ENCODE results near the gene TTLL9.

Gene TTLL9

DNA sequence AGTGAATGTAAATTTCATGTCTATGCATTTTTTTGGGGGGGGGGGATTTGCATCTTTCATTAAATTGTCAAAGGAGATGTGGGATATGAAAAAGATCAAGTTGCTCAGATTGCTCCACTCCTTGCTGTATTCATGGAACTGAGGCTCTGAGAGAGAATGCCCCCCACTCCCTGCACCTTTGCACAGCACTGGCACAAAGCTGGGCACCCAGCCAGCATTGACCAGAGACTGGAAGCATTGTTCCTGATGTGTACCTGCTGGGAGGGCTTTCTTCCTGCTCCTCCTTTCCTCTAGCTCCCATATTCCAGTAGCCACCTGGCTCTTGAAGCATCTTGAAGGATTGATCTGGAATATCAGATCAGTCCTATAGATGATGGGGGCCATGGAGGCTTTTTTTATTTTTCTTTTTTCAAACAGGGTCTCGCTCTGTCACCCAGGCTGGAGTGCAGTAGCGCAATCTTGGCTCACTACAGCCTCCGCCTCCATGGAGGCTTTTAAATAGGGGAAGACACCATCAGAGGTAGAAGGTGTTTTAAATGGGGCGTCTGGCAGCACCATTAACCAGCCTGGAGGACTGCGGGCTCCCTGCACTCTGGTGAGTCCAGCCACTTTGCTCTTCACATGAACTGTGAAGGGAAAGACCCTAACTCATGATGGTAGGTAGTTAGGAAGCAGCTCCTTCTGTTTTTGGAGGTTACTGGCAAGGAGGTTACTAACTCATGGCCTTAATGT, 11.0 kb upstream of the TTLL9 start:
- no peak for DNase-seq

DNA sequence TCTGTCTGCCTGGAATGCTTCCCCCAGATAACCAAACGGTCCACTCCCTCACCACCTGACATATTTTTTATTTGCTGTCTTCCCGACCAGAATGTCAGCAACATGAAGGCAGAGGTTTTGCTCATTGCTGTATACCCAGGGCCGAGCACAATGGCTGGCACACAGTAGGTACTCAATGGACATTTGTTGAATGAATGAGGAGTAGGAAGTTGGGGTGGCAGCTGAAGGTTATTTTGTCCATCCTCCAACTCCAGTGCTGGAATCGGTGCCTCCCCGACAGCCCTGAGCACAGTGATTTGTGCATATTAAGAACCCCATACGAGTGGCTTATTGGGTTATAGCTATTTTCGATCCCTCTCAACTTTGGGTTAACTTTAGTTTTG, 10.4 kb upstream of the TTLL9 start:
- DNase-seq, result no peak

DNA sequence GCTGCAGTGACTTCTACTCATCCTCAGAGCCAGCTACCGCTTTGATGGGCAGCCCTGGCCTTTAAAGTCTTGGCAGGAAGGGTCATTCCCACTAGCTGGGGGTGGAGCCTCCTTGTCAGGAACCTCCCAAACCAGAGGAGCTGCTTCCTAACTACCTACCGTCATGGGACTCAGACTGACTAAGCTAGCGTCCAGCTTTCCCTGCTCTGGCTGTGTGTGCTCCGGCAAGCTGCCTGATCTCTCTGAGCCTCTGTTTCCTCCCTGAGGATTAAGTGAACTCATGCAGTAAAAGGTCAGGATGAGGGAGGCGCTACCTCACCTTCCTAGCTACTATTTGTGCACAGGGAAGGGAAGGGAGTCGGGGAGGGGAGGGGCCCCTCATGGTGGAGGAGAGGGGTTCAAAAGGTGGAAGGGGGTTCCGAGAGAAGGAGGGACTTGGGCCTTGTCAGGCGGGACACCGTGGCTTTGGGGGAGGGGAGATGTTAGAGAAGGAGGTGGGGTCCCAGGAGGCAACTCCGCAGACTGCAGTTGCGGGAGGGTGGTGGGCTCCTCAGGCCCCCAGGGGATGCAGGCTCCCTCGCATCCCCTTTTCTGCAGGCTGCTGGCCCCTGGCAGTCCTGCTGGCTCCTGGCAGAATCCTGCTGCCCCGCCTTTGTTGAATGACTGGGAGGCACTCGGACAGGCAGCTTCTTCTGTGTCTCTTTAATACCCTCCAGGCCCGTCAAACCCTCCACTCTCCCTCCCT, 9.9 kb upstream of the TTLL9 start:
- no peak for DNase-seq

DNA sequence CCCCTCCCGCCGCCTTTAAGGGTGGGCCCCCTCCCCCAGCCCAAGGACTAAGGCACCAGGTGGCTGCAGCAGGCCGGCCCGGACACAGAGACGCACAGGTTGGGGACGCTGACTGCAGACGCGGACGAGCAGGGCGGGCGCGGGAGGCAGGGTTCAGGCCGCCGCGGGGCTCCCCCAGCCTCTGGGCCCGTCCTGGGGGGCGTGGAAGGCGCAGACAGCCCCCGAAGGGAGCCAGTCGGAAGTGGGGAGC, 9.4 kb upstream of the TTLL9 start:
- no peak for DNase-seq

DNA sequence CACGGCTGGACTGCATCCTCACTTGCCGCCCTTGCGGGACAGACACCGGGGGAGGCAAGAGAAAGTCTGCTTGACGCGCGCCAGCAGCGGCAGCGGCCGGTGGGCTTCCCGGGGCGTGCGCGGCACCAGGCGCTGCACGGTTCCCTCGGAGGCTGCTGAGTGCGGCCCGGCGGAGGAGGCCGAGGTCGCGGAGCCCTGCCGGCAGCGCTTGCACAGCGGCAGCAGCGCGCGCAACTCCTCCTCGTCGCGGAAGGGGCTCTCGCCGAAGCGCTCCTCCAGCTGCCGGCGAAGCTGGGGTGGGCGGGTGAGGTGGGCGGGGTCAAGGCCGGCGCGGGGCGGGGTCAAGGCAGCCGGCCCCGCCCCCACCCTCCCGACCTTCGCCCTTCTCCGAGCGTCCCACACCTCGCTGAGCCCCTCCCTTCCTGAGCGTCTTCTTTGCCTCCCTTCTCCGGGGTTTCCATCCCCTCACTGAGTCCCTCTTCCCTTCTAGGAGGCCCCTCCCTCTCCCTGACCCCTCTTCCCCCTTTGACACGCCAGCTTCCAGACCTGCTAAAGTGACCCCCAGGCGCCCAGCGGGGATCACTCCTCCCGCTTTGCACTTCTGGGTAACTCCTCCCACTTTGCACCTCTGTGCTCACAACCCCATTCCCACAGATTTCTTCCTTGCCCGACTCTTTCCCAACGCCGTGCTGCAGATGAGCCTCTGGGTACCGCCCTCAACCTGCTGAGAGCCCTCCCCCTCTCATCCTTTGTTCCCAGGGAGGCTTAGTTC, 8.9 kb upstream of the TTLL9 start:
- no peak for DNase-seq

DNA sequence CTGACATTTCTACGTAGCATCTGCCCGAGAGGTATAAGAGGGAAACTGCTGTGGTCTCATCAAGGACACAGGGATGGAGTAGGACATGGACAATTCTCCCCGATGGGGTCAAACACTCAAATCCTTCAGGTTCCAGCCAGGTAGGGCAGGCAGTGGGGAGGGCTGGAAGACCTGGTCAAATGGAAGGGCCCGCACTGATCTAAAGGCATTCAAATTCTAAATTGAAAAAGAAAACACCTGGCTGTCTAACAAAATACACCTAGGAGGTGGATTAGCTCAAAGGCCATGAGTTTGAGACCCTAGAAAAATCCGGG, 8.3 kb upstream of the TTLL9 start:
- DNase-seq, result no peak

DNA sequence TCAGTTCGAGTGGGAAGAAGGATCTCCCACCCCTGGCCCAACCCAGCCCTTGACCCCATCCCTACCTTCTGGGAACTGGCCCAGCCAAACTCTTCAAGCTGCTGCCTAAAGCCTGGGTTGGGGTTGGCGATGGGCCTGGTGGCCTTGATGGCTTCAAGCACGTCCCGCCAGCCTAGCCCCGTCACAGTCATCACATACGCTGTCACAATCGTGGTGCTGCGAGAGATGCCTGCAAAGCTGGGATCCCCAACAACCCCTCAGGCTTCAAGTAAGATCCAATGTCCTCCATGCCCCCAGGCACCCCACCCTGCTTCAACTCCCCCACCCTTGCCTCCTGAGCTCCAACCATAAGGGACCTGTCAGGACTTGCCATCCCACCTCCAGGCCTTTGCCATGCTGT, 7.9 kb upstream of the TTLL9 start:
- no peak for DNase-seq

DNA sequence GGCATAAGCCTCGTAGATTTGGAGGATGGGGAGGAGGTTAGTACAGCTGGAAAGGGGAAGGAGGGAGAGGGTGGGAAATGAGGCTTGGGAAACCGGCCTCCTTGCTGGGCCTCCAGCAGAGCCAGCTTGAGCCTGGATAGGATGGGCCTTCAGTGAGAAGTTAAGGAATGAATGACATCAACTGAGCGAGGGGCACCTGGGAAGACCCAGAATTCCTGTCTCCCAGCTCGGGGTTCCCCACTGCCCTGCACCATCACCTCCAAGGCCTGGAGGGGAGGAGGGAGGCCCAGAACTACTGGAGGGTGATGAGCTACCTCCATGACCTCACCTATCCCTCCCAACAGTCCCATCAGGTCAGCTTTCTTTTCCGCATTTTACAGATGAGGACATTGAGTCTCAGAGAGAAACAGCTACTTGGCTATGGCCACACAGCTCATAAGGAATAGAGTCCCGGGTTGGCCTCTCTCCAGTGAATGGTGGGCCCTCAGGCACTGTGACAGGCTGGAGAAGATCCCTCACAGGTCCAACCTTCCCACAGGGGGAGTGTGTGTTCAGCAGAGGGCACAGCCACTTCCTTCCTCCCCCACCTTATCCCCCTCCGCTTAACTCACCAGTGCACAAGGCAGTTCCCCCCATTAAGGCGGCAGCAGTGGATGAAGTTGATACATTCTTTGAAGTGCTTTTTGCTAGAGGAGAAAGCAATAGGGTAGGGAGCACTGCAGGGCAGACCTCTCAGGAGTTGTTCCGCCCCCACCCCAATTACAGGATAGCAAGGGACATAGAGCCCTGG, 6.9 kb upstream of the TTLL9 start:
- no peak for DNase-seq

DNA sequence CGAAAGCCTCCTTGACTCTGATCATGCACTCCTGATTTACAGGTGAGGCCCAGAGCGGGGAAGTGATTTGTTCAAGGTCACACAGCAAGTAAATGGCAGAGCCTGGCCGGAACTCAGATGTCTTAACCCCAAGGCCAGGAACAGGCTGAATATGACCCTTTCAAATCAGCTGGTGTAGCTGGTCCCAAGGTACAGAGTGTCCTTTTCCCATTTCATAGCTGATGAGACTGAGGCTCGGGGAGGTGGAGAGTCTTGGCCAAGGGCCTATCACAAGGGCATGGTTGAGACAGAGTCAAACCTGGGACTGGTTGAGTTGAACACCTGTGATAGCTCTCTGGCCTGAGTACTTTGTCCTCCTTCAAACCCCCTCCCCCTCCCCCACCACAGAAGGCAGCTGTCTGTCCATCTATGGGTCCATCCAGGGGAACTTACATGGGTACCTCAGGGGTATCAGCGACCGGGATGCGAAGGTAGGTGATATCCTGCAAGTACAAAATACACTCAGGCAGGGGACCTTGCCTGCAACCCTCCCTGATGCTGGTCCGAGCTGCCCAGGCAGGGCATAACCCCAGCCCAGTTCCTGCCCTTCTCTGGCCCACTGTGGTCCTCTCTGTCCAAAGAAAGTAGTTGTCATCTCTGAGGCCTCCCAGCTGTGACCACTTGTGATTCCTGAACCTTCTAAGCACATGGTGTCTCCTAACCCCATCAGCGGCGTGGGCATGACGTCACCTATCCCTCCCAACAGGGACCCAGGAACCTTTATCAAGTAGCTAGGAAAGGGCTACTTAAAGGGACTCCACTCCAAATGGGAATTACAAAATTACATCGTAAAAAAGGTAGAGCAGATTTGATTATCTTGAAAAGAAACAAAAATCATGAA, 5.7 kb upstream of the TTLL9 start:
- no peak for DNase-seq

DNA sequence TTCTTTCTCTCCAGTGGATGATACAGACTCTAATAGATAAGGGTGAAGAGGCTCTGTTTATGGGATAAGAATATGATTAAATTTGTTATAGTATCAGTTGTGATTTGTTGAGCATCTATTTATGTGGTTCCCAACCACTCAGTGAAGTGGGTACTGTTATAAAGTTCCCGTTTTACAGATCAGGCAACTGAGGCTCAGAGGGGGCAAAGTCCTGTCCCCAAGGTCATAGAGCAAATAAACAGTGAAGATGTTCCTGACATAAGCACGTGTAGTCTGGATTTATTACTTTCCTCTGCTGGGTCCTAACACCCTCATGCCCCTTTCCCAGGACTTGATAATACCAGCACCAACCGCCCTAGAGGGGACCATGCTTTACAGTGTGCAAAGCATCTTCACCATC, 4.2 kb upstream of the TTLL9 start:
- no peak for DNase-seq

DNA sequence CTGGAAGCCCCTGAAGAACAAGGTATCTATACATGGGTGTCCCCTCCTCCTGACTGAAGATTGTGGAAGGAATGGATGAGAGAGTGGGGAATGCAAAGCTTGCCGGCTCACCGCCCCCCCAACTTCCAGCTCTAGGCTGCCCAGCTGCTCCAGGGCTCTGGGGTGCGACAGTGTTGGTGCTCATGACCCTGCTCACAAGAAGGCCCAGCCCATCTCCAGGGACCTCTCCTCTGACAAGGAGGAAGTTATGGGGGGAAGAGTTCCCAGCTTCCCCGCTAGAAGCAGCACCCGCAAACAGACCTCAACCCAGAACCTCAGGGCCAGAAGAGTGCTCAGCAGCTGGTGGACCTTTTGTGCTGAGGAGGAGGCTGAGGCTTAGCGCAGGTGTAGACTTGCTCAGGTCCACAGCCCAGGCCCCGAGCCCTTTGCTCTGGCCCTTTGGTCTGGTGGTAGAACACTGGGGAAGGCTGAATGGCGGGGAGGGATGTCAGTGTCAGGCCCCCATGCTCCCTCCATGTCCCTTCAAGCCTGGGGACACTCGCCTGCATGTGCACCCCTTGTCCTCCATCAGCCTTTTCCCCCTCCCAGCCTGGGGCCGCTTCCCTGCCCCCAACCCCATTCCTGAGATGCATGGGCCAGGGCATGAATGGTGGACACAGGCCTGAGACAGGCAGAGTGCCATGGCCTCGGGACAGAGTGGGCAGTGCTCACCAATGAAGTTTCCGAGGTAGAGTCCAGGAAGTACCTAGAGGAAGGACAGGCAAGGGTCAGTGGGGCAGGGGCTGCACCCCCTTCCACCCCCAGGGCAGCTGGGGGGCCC, 1.4 kb upstream of the TTLL9 start:
- no peak for DNase-seq

DNA sequence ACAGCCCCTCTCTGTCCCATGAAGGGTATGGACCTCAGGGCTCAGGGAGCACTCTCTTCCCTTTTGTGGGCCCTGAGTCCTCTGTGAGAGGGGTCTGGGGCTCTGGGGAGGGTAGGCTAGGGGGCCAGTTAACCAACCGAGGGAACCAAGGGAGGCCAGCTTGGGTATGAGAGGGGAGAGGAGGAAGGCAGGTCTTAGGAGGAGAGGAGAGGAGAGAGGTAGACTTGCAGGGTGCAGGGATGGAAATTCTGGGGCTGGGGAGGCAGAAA, 827 bp upstream of the TTLL9 start:
- no peak for DNase-seq

DNA sequence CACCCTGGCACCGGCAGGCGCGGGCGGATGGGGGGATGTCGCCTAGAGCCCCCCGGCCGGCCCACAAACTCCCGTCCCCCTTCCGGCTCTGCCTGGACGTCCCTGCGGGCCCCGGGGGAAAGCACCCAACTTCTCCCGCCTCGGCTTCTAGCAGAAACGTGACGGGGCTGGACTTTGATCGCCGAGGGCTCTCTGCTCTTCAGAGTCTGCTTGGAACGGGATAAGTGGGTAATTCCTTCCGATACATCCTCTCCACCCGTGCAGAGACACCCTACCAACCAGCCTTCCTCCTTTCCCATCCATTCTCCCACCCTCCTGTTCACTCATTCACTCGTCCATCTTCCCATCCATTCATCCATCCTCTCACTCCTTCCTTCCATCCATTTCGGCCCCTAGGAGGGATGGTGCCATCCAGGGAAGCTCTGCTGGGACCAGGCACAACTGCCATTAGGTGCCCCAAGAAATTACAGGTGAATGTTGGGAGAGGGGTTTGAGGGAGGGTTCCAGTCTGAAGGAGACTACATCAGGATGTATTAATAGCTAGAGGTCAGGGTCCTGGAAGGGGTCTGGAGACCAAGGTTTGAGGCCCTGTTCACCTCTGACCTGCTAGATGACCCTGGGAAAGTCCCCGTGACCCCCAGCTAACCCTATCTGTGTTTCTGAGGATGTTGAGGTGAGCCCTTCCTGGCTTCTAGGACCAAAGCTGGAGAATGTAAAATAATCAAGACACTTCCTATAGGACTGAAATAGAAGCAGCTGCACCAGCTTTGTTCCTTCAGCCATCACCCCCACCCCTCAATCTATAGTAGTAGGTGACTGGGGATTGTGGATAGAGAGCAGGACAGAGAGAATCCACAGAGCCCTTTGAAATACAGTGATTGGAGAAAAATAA, 538 bp downstream of the TTLL9 start:
- DNase-seq, result no peak

DNA sequence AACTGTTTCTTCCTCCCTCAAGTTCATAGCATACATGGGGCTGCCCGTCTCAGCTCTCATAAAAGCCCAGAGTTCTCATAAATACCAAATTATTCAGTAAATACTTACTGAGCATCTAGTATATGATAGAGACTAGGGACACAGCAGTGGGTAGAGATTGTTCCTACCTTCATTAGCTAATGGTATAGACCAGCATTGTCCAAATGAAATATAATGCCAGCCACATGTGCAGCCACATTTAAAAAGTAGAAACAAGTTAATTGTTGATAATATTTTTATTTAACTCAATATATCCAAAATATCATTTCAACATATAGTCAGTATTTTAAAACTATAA, 1.2 kb downstream of the TTLL9 start:
- no peak for DNase-seq

DNA sequence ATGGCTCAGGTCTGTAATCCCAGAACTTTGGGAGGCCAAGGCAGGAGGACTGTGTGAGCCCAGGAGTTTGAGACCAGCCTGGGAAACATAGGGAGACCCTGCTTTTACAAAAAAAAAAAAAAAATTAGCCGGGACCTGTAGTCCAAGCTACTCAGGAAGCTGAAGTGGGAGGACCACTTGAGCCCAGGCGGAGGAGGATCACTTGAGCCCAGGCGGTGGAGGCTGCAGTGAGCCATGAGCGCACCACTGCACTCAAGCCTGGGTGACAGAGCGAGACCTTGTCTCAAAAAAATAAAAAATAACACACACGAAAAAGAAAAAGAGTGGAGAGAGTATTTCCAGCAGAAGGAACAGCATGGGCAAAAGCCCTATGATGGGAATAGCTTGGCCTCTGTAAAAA, 2.0 kb downstream of the TTLL9 start:
- DNase-seq, result no peak

DNA sequence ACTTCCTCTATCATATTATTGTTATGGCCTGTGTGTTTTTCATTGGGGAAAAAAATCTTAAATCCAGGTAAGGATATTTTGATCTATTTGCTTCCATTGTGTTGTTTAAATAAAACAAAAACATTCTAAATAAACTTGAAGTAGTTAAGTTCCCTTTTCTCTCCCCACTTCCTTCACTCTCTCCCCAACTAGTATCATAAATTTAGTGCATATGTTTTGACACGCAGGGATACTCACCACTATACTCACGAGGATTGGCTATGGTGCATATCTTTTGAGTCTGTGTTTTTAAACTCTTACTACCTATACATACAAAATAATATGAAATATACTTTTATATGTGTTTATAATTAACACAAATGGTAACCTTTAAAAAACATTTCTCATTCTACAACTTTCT, 5.2 kb downstream of the TTLL9 start:
- DNase-seq, result peak in 1 of 2 donors; percentile 32

DNA sequence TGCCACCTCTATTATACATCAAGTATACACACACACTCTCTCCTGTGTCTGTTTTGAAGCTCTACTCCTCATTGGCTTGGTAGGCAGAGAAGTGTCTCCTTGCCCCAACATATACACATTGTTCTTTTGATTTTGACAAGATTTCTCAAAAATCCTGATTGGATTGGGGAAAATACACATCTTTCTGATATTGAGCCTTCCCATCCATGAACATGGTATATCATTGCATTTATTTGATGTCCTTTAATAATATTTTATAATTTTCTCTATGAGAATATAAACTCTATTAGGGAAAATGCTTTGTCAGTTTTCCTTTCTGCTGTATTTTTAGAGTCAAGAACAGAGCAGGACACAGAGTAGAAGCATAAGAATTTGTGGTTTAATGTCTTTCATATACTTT, 7.2 kb downstream of the TTLL9 start:
- no peak for DNase-seq

DNA sequence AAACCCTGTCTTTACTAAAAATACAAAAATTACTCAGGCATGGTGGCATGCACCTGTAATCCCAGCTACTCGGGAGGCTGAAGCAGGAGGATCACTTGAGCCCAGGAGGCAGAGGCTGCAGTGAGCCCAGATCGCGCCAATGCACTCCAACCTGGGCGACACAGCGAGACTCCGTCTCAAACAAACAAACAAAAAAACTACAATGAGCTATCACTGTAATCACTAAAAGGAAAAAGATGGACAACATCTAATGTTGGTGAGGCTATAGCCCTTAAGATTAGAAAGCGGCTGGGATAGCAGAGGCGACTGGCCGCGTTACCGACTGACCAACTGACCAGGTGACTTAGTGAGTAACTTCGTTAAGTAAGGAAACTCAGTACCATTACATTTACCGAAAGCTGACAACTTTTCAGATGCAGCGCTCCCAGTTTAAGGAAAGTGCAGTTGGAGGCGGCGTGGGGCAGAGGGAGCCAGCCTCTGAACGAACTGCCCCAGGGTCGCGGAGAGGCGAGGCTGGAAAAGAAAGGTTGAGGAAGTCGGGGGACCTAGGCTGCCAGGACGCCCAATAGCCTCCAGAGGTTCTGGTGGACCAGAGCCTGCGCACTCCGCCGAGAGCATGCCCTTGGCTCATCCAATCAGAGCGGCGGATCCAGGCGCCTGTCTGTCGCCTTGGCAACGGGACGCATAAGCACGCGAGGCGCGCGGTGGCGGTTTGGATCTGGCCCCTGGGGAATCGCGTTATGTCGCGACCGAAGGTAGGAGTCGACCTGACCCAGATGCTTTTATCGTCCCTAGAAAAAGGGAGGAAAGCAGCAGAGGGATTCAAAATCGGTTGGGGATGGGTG, 8.9 kb downstream of the TTLL9 start:
- DNase-seq, result peak; percentile 47 to 97

DNA sequence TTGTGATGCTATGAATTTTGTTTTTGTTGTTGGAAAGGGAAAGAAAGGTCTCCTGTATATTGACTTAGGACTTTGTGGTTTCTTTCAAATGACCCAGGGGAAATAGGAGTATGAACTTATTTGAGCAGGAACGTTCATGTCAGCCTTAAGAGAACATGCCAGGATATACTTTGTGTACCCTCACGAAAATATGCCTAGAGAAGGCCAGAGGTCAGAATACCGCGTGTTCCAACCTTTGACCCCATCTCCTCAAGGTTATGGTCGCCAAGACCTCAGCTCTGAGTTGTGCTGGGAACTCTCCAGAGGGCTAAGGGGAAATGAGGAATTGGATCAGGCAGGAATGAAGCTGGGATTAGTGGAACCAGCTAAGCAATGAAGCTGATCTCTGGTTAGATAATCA, 11.5 kb downstream of the TTLL9 start:
- DNase-seq, result no peak

DNA sequence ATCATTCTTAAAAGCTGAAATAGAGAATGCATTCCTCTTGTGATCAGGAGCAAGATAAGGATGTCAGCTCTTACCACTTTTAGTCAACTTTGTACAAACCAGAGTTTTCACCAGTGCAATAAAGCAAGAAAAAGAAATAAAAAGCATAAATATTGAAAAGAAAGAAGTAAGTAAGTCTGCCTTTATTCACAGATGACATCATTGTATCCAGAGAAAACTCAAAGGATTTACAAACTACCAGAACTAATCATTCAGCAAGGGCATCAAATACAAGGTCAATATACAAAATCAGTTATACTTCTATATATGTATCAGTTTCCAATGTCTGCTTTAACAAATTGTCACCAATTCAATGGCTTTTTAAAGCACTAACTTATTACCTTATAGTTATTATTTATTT, 13.4 kb downstream of the TTLL9 start:
- no peak for DNase-seq

Data from bone marrow (tissue), 2 donors.